Measurements from ENCODE around the gene SLC38A2.

- TF ChIP-seq POLR2A (IDR thresholded peaks at IDR 0.05; ENCODE audit: low read depth, low read length) (no peak), POLR2AphosphoS5 (IDR thresholded peaks at IDR 0.05; ENCODE audit: low read depth, low read length) (no peak), TAF1 (IDR thresholded peaks at IDR 0.05; ENCODE audit: borderline replicate concordance, low read depth, low read length) (no peak)
Measured at GRCh38 chr12:46369474-46370379, 2.8 kb downstream of the SLC38A2 start.
